GM10248 (cell line): Measurements from ENCODE around the gene ERCC6L.

Experiments used
- CTCF ChIA-PET: fragments of 300-600 bp; sonication (Branson Sonifier 250); formaldehyde crosslinking; extraction: SDS; loops from one replicate; lab custom pipeline; 2021; ENCODE audit warnings: antibody characterized with exemption; lab: Yijun Ruan, JAX
- POLR2A ChIA-PET: fragments of 350-650 bp; sonication (Branson Sonifier 250); formaldehyde crosslinking; extraction: SDS; loops from one replicate; lab custom pipeline; 2020; ENCODE audit warnings: antibody characterized with exemption; lab: Yijun Ruan, JAX
- DNase-seq: peaks from one replicate; pipeline ENCODE4 v3.0.0; 2012; ENCODE audit errors: extremely low spot score
- TF ChIP-seq, protein P1 (sequence below): IDR thresholded peaks from 2 replicates; pipeline ENCODE4 v1.5.1; 2012; ENCODE audit warnings: mild to moderate bottlenecking, low read depth; ENCODE audit errors: extremely low read depth, missing control alignments, control extremely low read depth

Gene ERCC6L

GRCh38 chrX:72207366-72207765 is 31.5 kb downstream of the ERCC6L start:
- TF ChIP-seq, protein P1, sequence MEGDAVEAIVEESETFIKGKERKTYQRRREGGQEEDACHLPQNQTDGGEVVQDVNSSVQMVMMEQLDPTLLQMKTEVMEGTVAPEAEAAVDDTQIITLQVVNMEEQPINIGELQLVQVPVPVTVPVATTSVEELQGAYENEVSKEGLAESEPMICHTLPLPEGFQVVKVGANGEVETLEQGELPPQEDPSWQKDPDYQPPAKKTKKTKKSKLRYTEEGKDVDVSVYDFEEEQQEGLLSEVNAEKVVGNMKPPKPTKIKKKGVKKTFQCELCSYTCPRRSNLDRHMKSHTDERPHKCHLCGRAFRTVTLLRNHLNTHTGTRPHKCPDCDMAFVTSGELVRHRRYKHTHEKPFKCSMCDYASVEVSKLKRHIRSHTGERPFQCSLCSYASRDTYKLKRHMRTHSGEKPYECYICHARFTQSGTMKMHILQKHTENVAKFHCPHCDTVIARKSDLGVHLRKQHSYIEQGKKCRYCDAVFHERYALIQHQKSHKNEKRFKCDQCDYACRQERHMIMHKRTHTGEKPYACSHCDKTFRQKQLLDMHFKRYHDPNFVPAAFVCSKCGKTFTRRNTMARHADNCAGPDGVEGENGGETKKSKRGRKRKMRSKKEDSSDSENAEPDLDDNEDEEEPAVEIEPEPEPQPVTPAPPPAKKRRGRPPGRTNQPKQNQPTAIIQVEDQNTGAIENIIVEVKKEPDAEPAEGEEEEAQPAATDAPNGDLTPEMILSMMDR = no peak
- DNase-seq = no peak
- POLR2A ChIA-PET = no interaction called here
- CTCF ChIA-PET = no interaction called here

- TF ChIP-seq, protein P1 = no peak
- CTCF ChIA-PET = interaction anchor here (1.6 kb wide), 1 partner anchor 40 kb away, joined by 6 read pairs; no protein-coding TSS in a partner anchor
- POLR2A ChIA-PET = no interaction called here
- no peak for DNase-seq
Observed at GRCh38 chrX:72205706-72206105, 33.1 kb downstream of the ERCC6L start.

DNA sequence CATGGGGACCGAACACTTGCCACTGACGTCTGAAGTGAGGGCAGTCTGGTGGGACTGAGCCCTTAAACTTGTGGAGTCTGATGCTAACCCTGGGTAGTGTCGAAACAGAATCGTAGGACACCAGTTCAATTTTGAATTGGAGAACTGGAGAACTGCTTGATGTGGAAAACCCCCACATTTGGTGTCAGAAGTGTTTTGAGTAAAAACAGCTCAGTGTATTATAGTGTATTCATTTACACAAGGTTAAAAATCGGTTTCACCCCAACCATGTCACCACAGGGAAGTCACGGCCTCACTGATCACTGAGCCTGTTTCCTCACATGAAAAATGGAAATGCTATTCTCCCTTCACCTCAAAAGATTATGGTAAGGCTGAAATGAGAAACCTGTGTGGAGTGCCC is 35.4 kb downstream of the ERCC6L start:
- POLR2A ChIA-PET = interaction anchor here (0.6 kb wide), 1 partner anchor 668 kb away, joined by 12 read pairs; no protein-coding TSS in a partner anchor
- CTCF ChIA-PET = no interaction called here

GRCh38 chrX:72202792-72203401 is 35.9 kb downstream of the ERCC6L start:
- DNase-seq = no peak
- CTCF ChIA-PET = no interaction called here
- POLR2A ChIA-PET = interaction anchor here (0.6 kb wide), 1 partner anchor 668 kb away, joined by 12 read pairs; no protein-coding TSS in a partner anchor

More for the DNA sequence above, 35.4 kb downstream of the ERCC6L start:
- no peak for DNase-seq
- TF ChIP-seq, protein P1 = no peak

GRCh38 chrX:72201836-72202536 is 36.8 kb downstream of the ERCC6L start:
- ChIA-PET CTCF (no interaction called here), POLR2A (no interaction called here)
- TF ChIP-seq, protein P1 = no peak
- DNase-seq = no peak

More at GRCh38 chrX:72202792-72203401, 35.9 kb downstream of the ERCC6L start:
- TF ChIP-seq, protein P1 = no peak

DNA sequence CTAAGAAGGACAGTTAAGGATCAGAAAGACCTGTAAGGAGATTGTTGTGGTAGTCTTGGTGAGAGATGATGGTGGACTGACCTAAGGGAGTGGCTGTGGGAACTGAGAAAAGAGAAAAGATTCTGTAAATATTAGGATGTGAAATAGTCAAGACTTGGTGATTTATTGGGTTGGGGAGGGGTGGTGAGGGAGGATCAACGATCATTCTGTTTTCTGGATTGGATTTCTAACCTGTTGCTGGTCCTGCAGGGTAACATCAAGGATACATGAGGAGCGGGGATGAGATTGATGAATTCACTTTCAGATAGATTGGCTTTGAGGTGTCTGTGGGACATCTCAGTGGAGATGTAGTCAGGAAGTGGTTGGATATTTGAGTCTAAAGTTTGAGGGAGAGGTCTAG is 55.9 kb downstream of the ERCC6L start:
- no peak for DNase-seq
- POLR2A ChIA-PET = no interaction called here
- TF ChIP-seq, protein P1 = no peak
- CTCF ChIA-PET = no interaction called here
